H1 (cell line): Measurements from ENCODE around the gene LLPH. TPM values are rescaled to one million over a fixed set of nuclear protein-coding genes. Genes with fewer than 3 reads are reported as not detected.

Experiments
- CTCF ChIA-PET: fragments of 300-600 bp; sonication (Branson Sonifier 250); formaldehyde crosslinking; loops from one replicate; lab custom pipeline; 2021; ENCODE audit not compliant: partially characterized antibody; lab: Charles Lee
- POLR2A ChIA-PET: fragments of 300-600 bp; sonication (Branson Sonifier 250); formaldehyde crosslinking; loops from one replicate; lab custom pipeline; 2021; ENCODE audit warnings: inconsistent platforms; ENCODE audit not compliant: partially characterized antibody; lab: Charles Lee
- DNase-seq, 2 experiments: peaks; one replicate each; pipeline versions ENCODE4 v3.0.0 to v3.0.0-alpha.2; 2010 to 2022; ENCODE audit warnings: low spot score in 2 of 2, low read depth in 1 of 2, mixed read lengths in 1 of 2
- FAIRE-seq: peaks from 2 replicates; lab custom pipeline; 2011; peaks lifted over from hg19 to GRCh38; lab: Jason Lieb, UNC
- H2AFZ ChIP-seq: 2 replicates; pipeline ENCODE4 v1.8.1; 2012; ENCODE audit warnings: low read length, inconsistent platforms
- H2AK5ac ChIP-seq: 2 replicates; pipeline ENCODE4 v1.6.1; 2013; ENCODE audit warnings: low read depth, low read length
- H2BK120ac ChIP-seq: replicated peaks from 2 replicates; pipeline ENCODE3; 2013; ENCODE audit warnings: low read depth, low read length, inconsistent platforms
- H2BK12ac ChIP-seq: 2 replicates; pipeline ENCODE4 v1.6.1; 2013; ENCODE audit warnings: low read depth, low read length
- H2BK15ac ChIP-seq: 2 replicates; pipeline ENCODE4 v1.6.1; 2013; ENCODE audit warnings: low read length
- H2BK20ac ChIP-seq: 2 replicates; pipeline ENCODE4 v1.6.1; 2013; ENCODE audit warnings: low read length
- H2BK5ac ChIP-seq: 2 replicates; pipeline ENCODE4 v1.6.1; 2013; ENCODE audit warnings: low read depth, low read length
- H3K14ac ChIP-seq: 2 replicates; pipeline ENCODE4 v1.6.1; 2013; ENCODE audit warnings: inconsistent platforms; ENCODE audit not compliant: insufficient read length
- H3K18ac ChIP-seq: 2 replicates; pipeline ENCODE4 v1.6.1; 2013; ENCODE audit warnings: low read length; ENCODE audit errors: extremely low read depth
- H3K23ac ChIP-seq: 2 replicates; pipeline ENCODE4 v1.6.1; 2013; ENCODE audit warnings: inconsistent platforms; ENCODE audit not compliant: insufficient read length
- H3K23me2 ChIP-seq: 2 replicates; pipeline ENCODE4 v1.6.1; 2013; ENCODE audit warnings: low read depth, low read length
- H3K27ac ChIP-seq: 2 replicates; pipeline ENCODE4 v1.6.1; 2011; ENCODE audit warnings: low read depth, low read length, inconsistent platforms
- H3K27me3 ChIP-seq, 4 experiments: replicated peaks in 1 of 4; 1 replicate in 1 of 4; 2 replicates in 3 of 4; pipeline versions ENCODE4 v1.6.1 to v1.8.1; 2011 to 2013; ENCODE audit warnings: low read length in 3 of 4, mild to moderate bottlenecking in 3 of 4, inconsistent platforms in 2 of 4, mixed read lengths in 2 of 4, moderate library complexity in 1 of 4; ENCODE audit not compliant: control insufficient read depth in 3 of 4, insufficient read depth in 3 of 4; ENCODE audit errors: extremely low read depth in 1 of 4
- H3K36me3 ChIP-seq, 4 experiments: 2 replicates each; pipeline versions ENCODE4 v1.6.1 to v1.8.1; 2011 to 2013; ENCODE audit warnings: mild to moderate bottlenecking in 4 of 4, low read length in 3 of 4, moderate library complexity in 2 of 4, control low read depth in 1 of 4, inconsistent platforms in 1 of 4; ENCODE audit not compliant: insufficient read depth in 4 of 4, control insufficient read depth in 2 of 4
- H3K4ac ChIP-seq: replicated peaks from 2 replicates; pipeline ENCODE3; 2013; ENCODE audit warnings: low read length, low read depth, mixed read lengths, inconsistent platforms; ENCODE audit not compliant: insufficient read length
- H3K4me1 ChIP-seq, 4 experiments: replicated peaks in 1 of 4; 1 replicate in 1 of 4; 2 replicates in 3 of 4; pipeline versions ENCODE4 v1.6.1 to v1.8.1; 2011 to 2013; ENCODE audit warnings: low read length in 3 of 4, inconsistent platforms in 2 of 4, mixed read lengths in 1 of 4; ENCODE audit not compliant: insufficient read depth in 4 of 4, control insufficient read depth in 3 of 4
- H3K4me2 ChIP-seq, 2 experiments: 2 replicates each; pipeline versions ENCODE4 v1.6.1 to v1.8.1; 2011 to 2013; ENCODE audit warnings: low read depth in 2 of 2, low read length in 2 of 2, control low read depth in 1 of 2, inconsistent platforms in 1 of 2, mild to moderate bottlenecking in 1 of 2; ENCODE audit not compliant: insufficient read depth in 1 of 2
- H3K4me3 ChIP-seq, 4 experiments: fragments of 200-600, 300-600 bp in 1 of 4; sonication (generic), shearing (Covaris generic), sonication (Bioruptor Twin) in 1 of 4; 2 replicates each; pipeline versions ENCODE4 v1.5.1 to v1.8.1; 2011 to 2016; ENCODE audit warnings: low read length in 4 of 4, low read depth in 3 of 4, control low read depth in 2 of 4, inconsistent platforms in 2 of 4, mild to moderate bottlenecking in 2 of 4, mixed read lengths in 1 of 4, moderate library complexity in 1 of 4; ENCODE audit not compliant: insufficient read depth in 2 of 4; ENCODE audit errors: extremely low read depth in 1 of 4
- H3K56ac ChIP-seq: replicated peaks from 2 replicates; pipeline ENCODE3; 2013; ENCODE audit warnings: low read depth, mild to moderate bottlenecking, mixed read lengths, low read length, inconsistent platforms; ENCODE audit not compliant: insufficient read length
- H3K79me1 ChIP-seq: 2 replicates; pipeline ENCODE4 v1.6.1; 2013; ENCODE audit warnings: low read depth, low read length, control low read depth
- H3K79me2 ChIP-seq, 2 experiments: 2 replicates each; pipeline versions ENCODE4 v1.6.1 to v1.8.1; 2012 to 2013; ENCODE audit warnings: low read length in 2 of 2, mild to moderate bottlenecking in 2 of 2, inconsistent platforms in 1 of 2; ENCODE audit not compliant: insufficient read depth in 2 of 2, control insufficient read depth in 1 of 2
- H3K9ac ChIP-seq, 4 experiments: replicated peaks in 1 of 4; 1 replicate in 1 of 4; 2 replicates in 3 of 4; pipeline versions ENCODE4 v1.6.1 to v1.8.1; 2011 to 2013; ENCODE audit warnings: low read depth in 3 of 4, low read length in 3 of 4, control low read depth in 2 of 4, mild to moderate bottlenecking in 2 of 4, moderate library complexity in 2 of 4, inconsistent platforms in 1 of 4; ENCODE audit errors: extremely low read depth in 1 of 4
- H3K9me3 ChIP-seq, 2 experiments: 2 replicates each; pipeline versions ENCODE4 v1.6.1 to v1.8.1; 2012 to 2013; ENCODE audit warnings: mild to moderate bottlenecking in 2 of 2, moderate library complexity in 2 of 2, control low read depth in 1 of 2, inconsistent platforms in 1 of 2, low read depth in 1 of 2, low read length in 1 of 2, mixed read lengths in 1 of 2; ENCODE audit not compliant: insufficient read depth in 2 of 2
- H4K20me1 ChIP-seq, 2 experiments: replicated peaks in 1 of 2; 2 replicates each; pipeline versions ENCODE3 to v1.8.1; 2011 to 2013; ENCODE audit warnings: inconsistent platforms in 2 of 2, low read length in 2 of 2, mild to moderate bottlenecking in 1 of 2; ENCODE audit not compliant: insufficient read depth in 2 of 2, control insufficient read depth in 1 of 2
- H4K5ac ChIP-seq: 2 replicates; pipeline ENCODE4 v1.6.1; 2013; ENCODE audit warnings: low read length, low read depth, mixed read lengths, inconsistent platforms; ENCODE audit not compliant: insufficient read length
- H4K8ac ChIP-seq: 2 replicates; pipeline ENCODE4 v1.8.0; 2013; ENCODE audit warnings: mild to moderate bottlenecking, moderate library complexity, low read length, inconsistent platforms; ENCODE audit not compliant: insufficient read depth; ENCODE audit errors: extremely low read depth
- H4K91ac ChIP-seq: replicated peaks from 2 replicates; pipeline ENCODE3; 2013; ENCODE audit warnings: low read length, mixed read lengths, inconsistent platforms; ENCODE audit not compliant: insufficient read length
- CBX5 ChIP-seq: fragments of 300-800, 300-1000 bp; sonication (generic); IDR thresholded peaks from 2 replicates; pipeline ENCODE4 v1.7.1; 2016; ENCODE audit warnings: antibody characterized with exemption, low read length, low read depth
- CHD2 ChIP-seq: IDR thresholded peaks from 2 replicates; pipeline ENCODE4 v1.6.1; 2012; ENCODE audit warnings: low read length, improper control_type of control experiment
- CTCF ChIP-seq, 3 experiments: IDR thresholded peaks; 1 replicate in 2 of 3; 2 replicates in 1 of 3; pipeline versions ENCODE4 v1.5.1 to v1.6.1; 2011; ENCODE audit warnings: low read length in 3 of 3, mild to moderate bottlenecking in 3 of 3, inconsistent platforms in 2 of 3, low read depth in 1 of 3, moderate library complexity in 1 of 3; ENCODE audit not compliant: insufficient read depth in 1 of 3; ENCODE audit errors: control extremely low read depth in 1 of 3
- GABPA ChIP-seq: IDR thresholded peaks from 2 replicates; pipeline ENCODE4 v1.6.1; 2011; ENCODE audit warnings: mild to moderate bottlenecking, low read length, moderate library complexity, borderline replicate concordance; ENCODE audit not compliant: insufficient read depth
- KDM5A ChIP-seq: fragments of 200-600 bp; IDR thresholded peaks from 2 replicates; pipeline ENCODE4 v1.7.1; 2012; ENCODE audit warnings: mild to moderate bottlenecking, low read length, inconsistent platforms, mixed read lengths
- NRF1 ChIP-seq: IDR thresholded peaks from 2 replicates; pipeline ENCODE4 v1.6.1; 2011; ENCODE audit warnings: mild to moderate bottlenecking, low read depth, low read length, improper control_type of control experiment
- RFX5 ChIP-seq: IDR thresholded peaks from 2 replicates; pipeline ENCODE4 v1.6.1; 2011; ENCODE audit warnings: low read depth, low read length, improper control_type of control experiment, borderline replicate concordance
- SIX5 ChIP-seq: IDR thresholded peaks from 2 replicates; pipeline ENCODE4 v1.6.1; 2011; ENCODE audit warnings: mild to moderate bottlenecking, low read depth, low read length
- SRF ChIP-seq: IDR thresholded peaks from 2 replicates; pipeline ENCODE4 v1.6.1; 2011; ENCODE audit warnings: mild to moderate bottlenecking, low read depth, low read length, moderate library complexity
- TCF12 ChIP-seq: IDR thresholded peaks from 2 replicates; pipeline ENCODE4 v1.6.1; 2011; ENCODE audit warnings: low read depth, mild to moderate bottlenecking, low read length
- polyA plus RNA-seq, 7 experiments: library from polyadenylated mRNA; depleted of rRNA in 3 of 7; stranded (reverse) in 5 of 7; unstranded in 2 of 7; fragments of >200 nt in 5 of 7; fragments of 200-250 nt in 2 of 7; gene quantifications; 1 replicate in 5 of 7; 2 replicates in 1 of 7; 4 replicates in 1 of 7; pipeline versions ENCODE4 v1.2.1 to v1.2.3, GENCODE V29; 2011 to 2013; ENCODE audit warnings: missing spikeins in 2 of 7, mixed read lengths in 2 of 7
- total RNA-seq: library from RNA; stranded (reverse); fragmentation: NEBNext Ultra II Directional; extraction: Animal tissue kit (Norgen Biotek cat#: 25700); gene quantifications from 2 replicates; pipeline ENCODE4 v1.2.1, GENCODE V29; 2021
- TF ChIP-seq, protein P1 (sequence below): IDR thresholded peaks from 2 replicates; pipeline ENCODE4 v1.6.1; 2012; ENCODE audit warnings: low read length, inconsistent platforms

LLPH gene
- total and polyA plus RNA-seq, 2 of the 8 experiments (the other 6 are each of a cell fraction or from before 2014, with no cell fraction given), result 2.3 to 31.3 TPM

GRCh38 chr12:66159123-66159522 lies 28.6 kb upstream of the LLPH start:
- ChIA-PET POLR2A (interaction anchor here (0.8 to 4.3 kb wide), 3 partner anchors 10 to 29 kb away, joined by 3 to 18 read pairs (median 4); partner anchors contain the start of genes LLPH and TMBIM4), CTCF (interaction anchor here (1.0 to 1.9 kb wide), 6 partner anchors 9 to 396 kb away, joined by 3 to 9 read pairs (median 4); partner anchors contain the start of gene TMBIM4)
- no peak overlapping the region for H4K91ac ChIP-seq
- no peak for TF ChIP-seq SRF
- TF ChIP-seq SIX5, result no peak
- TF ChIP-seq, protein P1, sequence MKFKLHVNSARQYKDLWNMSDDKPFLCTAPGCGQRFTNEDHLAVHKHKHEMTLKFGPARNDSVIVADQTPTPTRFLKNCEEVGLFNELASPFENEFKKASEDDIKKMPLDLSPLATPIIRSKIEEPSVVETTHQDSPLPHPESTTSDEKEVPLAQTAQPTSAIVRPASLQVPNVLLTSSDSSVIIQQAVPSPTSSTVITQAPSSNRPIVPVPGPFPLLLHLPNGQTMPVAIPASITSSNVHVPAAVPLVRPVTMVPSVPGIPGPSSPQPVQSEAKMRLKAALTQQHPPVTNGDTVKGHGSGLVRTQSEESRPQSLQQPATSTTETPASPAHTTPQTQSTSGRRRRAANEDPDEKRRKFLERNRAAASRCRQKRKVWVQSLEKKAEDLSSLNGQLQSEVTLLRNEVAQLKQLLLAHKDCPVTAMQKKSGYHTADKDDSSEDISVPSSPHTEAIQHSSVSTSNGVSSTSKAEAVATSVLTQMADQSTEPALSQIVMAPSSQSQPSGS, result no peak
- TF ChIP-seq GABPA, result no peak
- no peak for TF ChIP-seq NRF1
- TF ChIP-seq RFX5, result no peak
- no peak for TF ChIP-seq KDM5A
- no peak for TF ChIP-seq CTCF (IDR thresholded peaks at IDR 0.05; ENCODE audit: control extremely low read depth in 1 of 3, insufficient read depth in 1 of 3, low read depth in 1 of 3, low read length in 3 of 3)
- no peak for TF ChIP-seq TCF12
- no peak for TF ChIP-seq CBX5
- TF ChIP-seq CHD2, result no peak

More at GRCh38 chr12:66159123-66159522, 28.6 kb upstream of the LLPH start:
- Histone ChIP-seq H3K18ac (no peak overlapping the region), H4K20me1 (no peaks in the 10 kb centered on the region), H3K36me3 (no peaks in the 10 kb centered on the region; a peak in 2 of 8 replicates), H2AK5ac (no peak overlapping the region), H3K79me1 (no peaks in the 10 kb centered on the region), H2BK5ac (no peak overlapping the region), H3K9ac (no peak overlapping the region), H4K8ac (no peak overlapping the region), H3K4me1 (no peaks in the 10 kb centered on the region), H3K27ac (no peak overlapping the region), H2AFZ (no peak overlapping the region), H3K56ac (no peak overlapping the region), H2BK120ac (no peak overlapping the region), H4K5ac (no peak overlapping the region), H3K79me2 (peaks cover 0 to under 1% of the 10 kb centered on the region in 2 experiments; a peak in 1 of 4 replicates), H3K23me2 (no peaks in the 10 kb centered on the region), H2BK15ac (no peak overlapping the region), H3K4me3 (no peak overlapping the region), H3K14ac (no peak overlapping the region), H2BK12ac (no peak overlapping the region), H3K23ac (no peak overlapping the region), H3K27me3 (no peaks in the 10 kb centered on the region), H3K4me2 (no peak overlapping the region), H3K9me3 (peaks cover 0 to 5% of the 10 kb centered on the region in 2 experiments; a peak in 1 of 4 replicates), H3K4ac (no peak overlapping the region), H2BK20ac (no peak overlapping the region)
- DNase-seq, result no peak
- FAIRE-seq, result no peak
